GM12872 (cell line): Measurements from ENCODE around the gene SIRPB2.

ENCODE experiments used
- CTCF ChIP-seq: IDR thresholded peaks from 3 replicates; pipeline ENCODE4 v1.5.1; 2011; ENCODE audit warnings: low read depth, mild to moderate bottlenecking, low read length, moderate library complexity; ENCODE audit not compliant: insufficient read depth

Gene SIRPB2

GRCh38 chr20:1468117-1468624 lies 23.0 kb downstream of the SIRPB2 start:
- TF ChIP-seq CTCF = no peak

GRCh38 chr20:1467355-1468116 lies 23.7 kb downstream of the SIRPB2 start:
- TF ChIP-seq CTCF = no peak

GRCh38 chr20:1467082-1467354 lies 24.2 kb downstream of the SIRPB2 start:
- TF ChIP-seq CTCF = no peak

- TF ChIP-seq CTCF = peak; percentile 91
These were observed 24.8 kb downstream of the SIRPB2 start, which contains the start of gene NSFL1C for GRCh38 chr20:1466211-1467081. NSFL1C (minus strand) TSS chr20:1466849; CDS start chr20:1466824, 25 bp downstream.

- no peak for TF ChIP-seq CTCF
These were observed 25.6 kb downstream of the SIRPB2 start for GRCh38 chr20:1465470-1466210.

GRCh38 chr20:1463971-1464570 lies 27.1 kb downstream of the SIRPB2 start:
- no peak for TF ChIP-seq CTCF

GRCh38 chr20:1462834-1463233 lies 28.4 kb downstream of the SIRPB2 start:
- TF ChIP-seq CTCF = no peak
